ENCODE measurements around the gene MAPK1.

The MAPK1 gene

GRCh38 chr22:21709688-21710087 is 157.8 kb downstream of the MAPK1 start:
- Histone ChIP-seq H3K36me3 (ENCODE audit: control insufficient read depth, low read depth, low read length) (peaks cover 4% of the 10 kb centered on the region), H3K27ac (ENCODE audit: low read length) (no peak overlapping the region), H3K4me1 (ENCODE audit: control insufficient read depth, low read depth, low read length) (no peaks in the 10 kb centered on the region), H3K9me3 (ENCODE audit: control insufficient read depth, low read depth, low read length) (no peaks in the 10 kb centered on the region), H3K27me3 (ENCODE audit: control insufficient read depth, insufficient read depth, low read length) (no peaks in the 10 kb centered on the region), H3K4me3 (ENCODE audit: low read length) (no peak overlapping the region), H3K9ac (ENCODE audit: low read length) (no peak overlapping the region)

DNA sequence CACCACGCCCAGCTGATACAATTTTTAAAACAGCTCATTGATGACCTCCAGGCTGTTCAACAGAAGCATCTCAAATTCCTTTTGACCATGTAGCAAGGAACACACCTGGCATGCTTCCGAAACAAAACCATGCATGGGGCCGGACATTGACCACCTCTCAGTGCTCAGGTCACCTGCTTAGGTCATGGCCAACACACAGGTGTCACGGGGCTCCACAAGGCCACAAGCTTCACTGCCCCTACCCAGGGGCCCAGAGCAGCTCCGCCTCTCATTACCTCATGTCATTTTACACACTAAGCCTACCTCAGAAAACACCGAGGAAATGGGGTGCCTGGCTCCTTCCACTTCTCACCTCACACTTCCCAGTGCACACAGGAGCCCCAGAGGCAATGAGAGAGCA is 158.5 kb downstream of the MAPK1 start:
- Histone ChIP-seq H3K4me3 (ENCODE audit: low read length) (no peak overlapping the region), H3K36me3 (ENCODE audit: control insufficient read depth, low read depth, low read length) (peaks cover 4% of the 10 kb centered on the region), H3K9ac (ENCODE audit: low read length) (no peak overlapping the region), H3K4me1 (ENCODE audit: control insufficient read depth, low read depth, low read length) (no peaks in the 10 kb centered on the region), H3K9me3 (ENCODE audit: control insufficient read depth, low read depth, low read length) (no peaks in the 10 kb centered on the region), H3K27me3 (ENCODE audit: control insufficient read depth, insufficient read depth, low read length) (no peaks in the 10 kb centered on the region), H3K27ac (ENCODE audit: low read length) (no peak overlapping the region)

DNA sequence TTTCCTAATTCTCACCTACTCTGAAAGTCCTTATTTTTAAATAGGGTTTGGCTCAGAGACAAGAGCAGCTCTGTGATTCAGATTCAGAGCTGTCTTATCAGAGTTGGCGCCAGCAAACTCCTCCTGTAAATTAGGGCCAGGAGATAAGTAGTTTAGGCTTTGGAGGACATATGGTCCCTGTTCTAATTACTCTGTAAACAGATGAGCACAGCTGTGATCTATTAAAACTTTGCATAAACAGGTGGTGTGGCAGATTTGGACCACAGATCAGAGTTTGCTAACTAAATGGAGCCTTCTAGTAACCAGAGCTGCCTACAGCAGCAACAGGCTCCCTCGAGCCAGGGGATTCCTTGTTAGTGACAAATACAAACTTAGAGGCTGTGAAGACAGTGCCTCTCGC is 159.8 kb downstream of the MAPK1 start:
- Histone ChIP-seq H3K9me3 (ENCODE audit: control insufficient read depth, low read depth, low read length) (no peaks in the 10 kb centered on the region), H3K27me3 (ENCODE audit: control insufficient read depth, insufficient read depth, low read length) (no peaks in the 10 kb centered on the region), H3K27ac (ENCODE audit: low read length) (no peak overlapping the region), H3K4me3 (ENCODE audit: low read length) (no peak overlapping the region), H3K36me3 (ENCODE audit: control insufficient read depth, low read depth, low read length) (peaks cover 4% of the 10 kb centered on the region), H3K4me1 (ENCODE audit: control insufficient read depth, low read depth, low read length) (no peaks in the 10 kb centered on the region), H3K9ac (ENCODE audit: low read length) (no peak overlapping the region)
